ENCODE results near the gene ZKSCAN4.

ZKSCAN4 gene

DNA sequence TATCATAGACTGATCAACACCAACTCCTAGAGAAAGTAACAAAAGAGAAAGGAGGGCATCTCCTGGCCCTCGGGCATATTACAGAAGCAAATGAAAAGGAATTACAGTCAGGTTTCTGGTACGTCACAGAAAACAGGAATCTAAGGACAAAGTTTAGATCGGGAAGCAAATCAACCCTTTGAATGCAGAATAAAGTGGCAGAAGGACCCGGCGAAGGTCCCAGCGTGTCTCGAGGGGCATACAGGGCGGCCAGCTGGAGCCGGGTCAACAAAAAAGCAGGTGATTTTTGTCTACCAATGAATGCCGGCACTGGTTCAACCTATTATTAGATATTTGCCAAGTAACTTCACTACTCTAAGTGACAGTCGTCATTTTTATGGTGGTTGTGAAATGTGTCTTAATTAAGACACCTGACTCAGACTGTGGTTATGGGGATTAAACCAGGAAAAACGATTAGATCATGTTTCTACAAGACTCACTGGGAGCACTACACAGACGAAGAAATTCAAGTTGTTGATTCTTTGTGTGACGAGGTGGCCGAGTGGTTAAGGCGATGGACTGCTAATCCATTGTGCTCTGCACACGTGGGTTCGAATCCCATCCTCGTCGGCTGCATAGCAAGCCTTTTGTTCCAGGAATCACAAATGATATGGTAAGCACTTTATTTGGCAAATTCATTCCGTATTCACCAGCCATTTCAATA is 39.4 kb downstream of the ZKSCAN4 start:
- peak overlapping the region; percentile 73 for H3K27ac ChIP-seq
- ChIA-PET POLR2A (ENCODE audit: low non-redundant PET) (no interaction called here), CTCF (no interaction called here)
- TF ChIP-seq, protein P1, sequence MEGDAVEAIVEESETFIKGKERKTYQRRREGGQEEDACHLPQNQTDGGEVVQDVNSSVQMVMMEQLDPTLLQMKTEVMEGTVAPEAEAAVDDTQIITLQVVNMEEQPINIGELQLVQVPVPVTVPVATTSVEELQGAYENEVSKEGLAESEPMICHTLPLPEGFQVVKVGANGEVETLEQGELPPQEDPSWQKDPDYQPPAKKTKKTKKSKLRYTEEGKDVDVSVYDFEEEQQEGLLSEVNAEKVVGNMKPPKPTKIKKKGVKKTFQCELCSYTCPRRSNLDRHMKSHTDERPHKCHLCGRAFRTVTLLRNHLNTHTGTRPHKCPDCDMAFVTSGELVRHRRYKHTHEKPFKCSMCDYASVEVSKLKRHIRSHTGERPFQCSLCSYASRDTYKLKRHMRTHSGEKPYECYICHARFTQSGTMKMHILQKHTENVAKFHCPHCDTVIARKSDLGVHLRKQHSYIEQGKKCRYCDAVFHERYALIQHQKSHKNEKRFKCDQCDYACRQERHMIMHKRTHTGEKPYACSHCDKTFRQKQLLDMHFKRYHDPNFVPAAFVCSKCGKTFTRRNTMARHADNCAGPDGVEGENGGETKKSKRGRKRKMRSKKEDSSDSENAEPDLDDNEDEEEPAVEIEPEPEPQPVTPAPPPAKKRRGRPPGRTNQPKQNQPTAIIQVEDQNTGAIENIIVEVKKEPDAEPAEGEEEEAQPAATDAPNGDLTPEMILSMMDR (conservative IDR thresholded peaks at IDR 0.05; ENCODE audit: low read depth) = 0 out of 2 replicates have a peak, but pooled peaks have one; percentile 12
- DNase-seq (ENCODE audit: low spot score) = peak; percentile 85

DNA sequence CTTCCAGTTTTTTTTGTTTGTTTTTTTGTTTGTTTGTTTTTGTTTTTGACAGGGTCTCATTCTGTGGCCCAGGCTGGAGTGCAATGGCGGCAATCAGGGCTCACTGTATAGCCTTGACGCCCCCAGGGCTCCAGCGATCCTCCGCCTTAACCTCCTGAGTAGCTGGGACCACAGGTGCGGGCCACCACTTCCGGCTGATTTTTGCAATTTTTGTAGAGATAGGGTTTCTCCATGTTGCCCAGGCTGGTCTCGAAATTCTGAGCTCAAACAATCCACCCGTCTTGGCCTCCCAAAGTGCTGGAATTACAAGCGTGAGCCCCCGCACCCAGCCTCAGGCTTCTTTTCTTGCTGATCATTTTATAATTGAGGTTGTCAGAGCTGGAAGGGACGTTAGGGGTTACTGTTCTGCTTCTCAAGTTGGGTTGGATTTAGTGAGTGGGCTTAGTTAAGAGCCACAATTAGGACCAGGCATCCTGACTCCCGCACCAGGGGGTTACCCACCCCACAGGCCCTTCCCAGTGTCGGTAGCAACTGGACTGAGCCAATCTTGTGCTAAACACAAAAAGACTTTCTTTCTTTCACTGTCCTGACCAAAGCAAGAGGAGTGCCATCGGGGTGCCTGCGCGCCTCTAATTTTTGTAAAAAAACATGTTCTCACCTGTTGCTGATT is 40.1 kb downstream of the ZKSCAN4 start:
- peak overlapping the region; percentile 73 for H3K27ac ChIP-seq
- CTCF ChIA-PET = no interaction called here
- POLR2A ChIA-PET (ENCODE audit: low non-redundant PET) = no interaction called here

DNA sequence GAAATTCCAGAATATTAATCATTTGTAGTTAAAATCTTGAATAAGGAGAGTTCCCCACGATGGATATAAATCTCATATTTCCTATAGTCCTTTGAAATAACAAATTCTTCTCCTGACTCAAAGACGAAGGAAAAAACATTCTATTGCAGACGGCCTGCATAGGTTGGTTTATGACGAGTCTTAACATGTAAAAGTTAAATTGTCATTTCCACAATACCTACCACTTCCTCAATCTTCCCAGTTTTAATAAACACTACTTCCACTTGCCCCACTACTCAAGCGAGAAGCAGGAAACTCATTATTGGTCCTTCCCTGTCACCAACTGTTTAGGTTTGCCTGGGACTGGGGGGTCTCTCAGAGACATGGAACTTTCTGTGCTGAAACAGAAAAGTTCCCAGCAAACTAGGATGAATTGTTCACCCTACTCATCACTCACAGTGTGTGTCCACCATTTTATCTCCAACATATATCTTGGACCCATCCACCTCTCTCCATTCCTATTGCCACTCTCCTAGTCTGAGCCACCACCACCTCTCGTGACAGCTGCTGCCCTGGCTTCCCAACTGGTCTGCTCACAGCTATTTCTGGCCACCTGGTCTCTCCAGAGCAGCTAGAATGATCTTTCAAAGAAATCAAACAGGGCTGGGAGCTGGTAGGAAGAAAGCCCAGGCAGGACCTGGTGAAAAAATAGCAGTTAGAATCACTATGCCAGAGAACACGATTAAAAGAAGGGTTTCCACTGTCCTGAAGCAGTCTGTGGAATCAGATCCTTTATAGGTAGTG is 42.1 kb downstream of the ZKSCAN4 start:
- ChIA-PET POLR2A (ENCODE audit: low non-redundant PET) (no interaction called here), CTCF (interaction anchor here (0.6 kb wide), 1 partner anchor 91 kb away, joined by 4 read pairs; no protein-coding TSS in a partner anchor)
- no peak overlapping the region for H3K27ac ChIP-seq
- DNase-seq (ENCODE audit: low spot score) = no peak
- TF ChIP-seq, protein P1 (conservative IDR thresholded peaks at IDR 0.05; ENCODE audit: low read depth) = no peak

More for the DNA sequence above, 40.1 kb downstream of the ZKSCAN4 start:
- no peak for DNase-seq (ENCODE audit: low spot score)
- TF ChIP-seq, protein P1 (conservative IDR thresholded peaks at IDR 0.05; ENCODE audit: low read depth) = no peak

DNA sequence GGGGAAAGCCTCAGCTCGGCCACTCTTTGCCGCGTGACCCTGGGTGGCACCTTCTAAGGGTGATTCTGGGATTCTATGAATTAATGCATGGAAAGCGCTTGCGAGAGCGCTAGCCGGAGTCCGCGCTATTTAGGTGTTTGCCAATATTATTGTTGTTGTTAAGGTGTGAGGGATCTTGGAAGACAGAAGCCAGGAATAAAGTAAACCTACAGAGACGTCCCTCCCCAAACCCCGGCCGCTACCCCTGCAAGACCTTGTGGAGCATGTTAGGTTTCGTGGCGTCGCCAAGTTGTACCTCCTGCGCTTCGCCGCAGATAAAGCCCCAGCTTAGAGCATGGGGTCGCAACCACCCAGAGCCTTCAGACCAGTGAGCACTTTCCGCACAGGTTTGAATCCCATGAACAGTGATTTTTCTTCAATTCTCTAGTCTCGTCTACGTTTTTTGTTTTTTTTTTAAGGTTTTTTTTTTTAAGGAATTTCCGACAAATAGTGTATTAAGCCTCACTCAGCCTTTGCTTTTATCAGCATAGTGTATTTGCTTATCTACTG is 43.9 kb downstream of the ZKSCAN4 start:
- no peak for DNase-seq (ENCODE audit: low spot score)
- TF ChIP-seq, protein P1 (conservative IDR thresholded peaks at IDR 0.05; ENCODE audit: low read depth) = no peak
- no peak overlapping the region for H3K27ac ChIP-seq
- POLR2A ChIA-PET (ENCODE audit: low non-redundant PET) = no interaction called here
- CTCF ChIA-PET = no interaction called here

DNA sequence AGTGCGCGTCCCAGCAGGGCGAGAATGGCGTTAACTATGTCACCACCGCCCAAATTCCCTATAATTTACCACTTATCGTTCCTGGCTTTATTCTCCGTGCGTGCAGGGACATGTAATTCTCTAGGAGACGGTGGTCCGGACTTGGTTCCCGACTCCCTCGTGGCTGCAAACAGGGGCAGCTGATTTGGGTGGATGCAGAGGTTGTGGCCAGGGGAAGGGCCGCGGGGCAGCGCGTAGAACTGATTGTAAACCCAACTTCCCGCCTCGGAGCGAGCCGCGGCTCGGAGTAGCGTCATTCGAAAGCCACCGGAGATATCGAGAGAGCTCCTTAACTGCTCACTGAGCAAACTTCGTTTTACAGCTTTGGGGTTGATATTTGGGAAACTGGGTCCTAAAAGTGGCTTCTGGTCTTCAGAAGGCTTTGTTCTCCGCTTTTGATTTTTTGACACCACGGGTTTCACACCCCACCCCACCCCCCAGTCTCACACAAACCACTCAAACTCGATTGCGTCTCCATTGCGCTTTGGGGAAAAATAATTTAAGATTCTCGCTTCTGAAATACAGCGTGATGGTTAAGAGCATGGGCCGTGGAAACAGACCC is 44.5 kb downstream of the ZKSCAN4 start:
- TF ChIP-seq, protein P1 (conservative IDR thresholded peaks at IDR 0.05; ENCODE audit: low read depth) = no peak
- ChIA-PET CTCF (interaction anchor here (0.6 kb wide), 1 partner anchor 607 kb away, joined by 4 read pairs; no protein-coding TSS in a partner anchor), POLR2A (ENCODE audit: low non-redundant PET) (no interaction called here)
- no peak overlapping the region for H3K27ac ChIP-seq
- DNase-seq (ENCODE audit: low spot score) = no peak
